ENCODE data around the gene KIR2DL3. TPM values are rescaled to one million over a fixed set of nuclear protein-coding genes. Genes with fewer than 3 reads are reported as not detected.

Gene KIR2DL3
- total RNA-seq, 1 donor from 2014 or later: not detected

DNA sequence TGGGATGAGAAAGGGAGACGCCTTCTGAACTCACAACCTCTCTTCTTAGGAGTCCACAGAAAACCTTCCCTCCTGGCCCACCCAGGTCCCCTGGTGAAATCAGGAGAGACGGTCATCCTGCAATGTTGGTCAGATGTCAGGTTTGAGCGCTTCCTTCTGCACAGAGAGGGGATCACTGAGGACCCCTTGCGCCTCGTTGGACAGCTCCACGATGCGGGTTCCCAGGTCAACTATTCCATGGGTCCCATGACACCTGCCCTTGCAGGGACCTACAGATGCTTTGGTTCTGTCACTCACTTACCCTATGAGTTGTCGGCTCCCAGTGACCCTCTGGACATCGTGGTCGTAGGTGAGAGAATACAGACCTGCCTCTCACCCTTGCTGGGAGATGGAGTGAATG, 10.8 kb upstream of the KIR2DL3 start:
- Histone ChIP-seq H3K27ac (no peak overlapping the region), H3K27me3 (no peaks in the 10 kb centered on the region), H3K36me3 (no peaks in the 10 kb centered on the region), H3K9me3 (no peaks in the 10 kb centered on the region), H3K4me3 (no peak overlapping the region), H3K4me1 (no peaks in the 10 kb centered on the region)
- peak in 1 of 2 donors; percentile 67 for DNase-seq (ENCODE audit: extremely low spot score in 2 of 2)
- TF ChIP-seq, protein P1, sequence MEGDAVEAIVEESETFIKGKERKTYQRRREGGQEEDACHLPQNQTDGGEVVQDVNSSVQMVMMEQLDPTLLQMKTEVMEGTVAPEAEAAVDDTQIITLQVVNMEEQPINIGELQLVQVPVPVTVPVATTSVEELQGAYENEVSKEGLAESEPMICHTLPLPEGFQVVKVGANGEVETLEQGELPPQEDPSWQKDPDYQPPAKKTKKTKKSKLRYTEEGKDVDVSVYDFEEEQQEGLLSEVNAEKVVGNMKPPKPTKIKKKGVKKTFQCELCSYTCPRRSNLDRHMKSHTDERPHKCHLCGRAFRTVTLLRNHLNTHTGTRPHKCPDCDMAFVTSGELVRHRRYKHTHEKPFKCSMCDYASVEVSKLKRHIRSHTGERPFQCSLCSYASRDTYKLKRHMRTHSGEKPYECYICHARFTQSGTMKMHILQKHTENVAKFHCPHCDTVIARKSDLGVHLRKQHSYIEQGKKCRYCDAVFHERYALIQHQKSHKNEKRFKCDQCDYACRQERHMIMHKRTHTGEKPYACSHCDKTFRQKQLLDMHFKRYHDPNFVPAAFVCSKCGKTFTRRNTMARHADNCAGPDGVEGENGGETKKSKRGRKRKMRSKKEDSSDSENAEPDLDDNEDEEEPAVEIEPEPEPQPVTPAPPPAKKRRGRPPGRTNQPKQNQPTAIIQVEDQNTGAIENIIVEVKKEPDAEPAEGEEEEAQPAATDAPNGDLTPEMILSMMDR (IDR thresholded peaks at IDR 0.05): no peak
- TF ChIP-seq POLR2AphosphoS5 (IDR thresholded peaks at IDR 0.05; ENCODE audit: insufficient read depth in 1 of 2, low read depth in 1 of 2): no peak
- TF ChIP-seq POLR2A (IDR thresholded peaks at IDR 0.05): no peak
- intact Hi-C loops (cut with DNase I): no loop called here

DNA sequence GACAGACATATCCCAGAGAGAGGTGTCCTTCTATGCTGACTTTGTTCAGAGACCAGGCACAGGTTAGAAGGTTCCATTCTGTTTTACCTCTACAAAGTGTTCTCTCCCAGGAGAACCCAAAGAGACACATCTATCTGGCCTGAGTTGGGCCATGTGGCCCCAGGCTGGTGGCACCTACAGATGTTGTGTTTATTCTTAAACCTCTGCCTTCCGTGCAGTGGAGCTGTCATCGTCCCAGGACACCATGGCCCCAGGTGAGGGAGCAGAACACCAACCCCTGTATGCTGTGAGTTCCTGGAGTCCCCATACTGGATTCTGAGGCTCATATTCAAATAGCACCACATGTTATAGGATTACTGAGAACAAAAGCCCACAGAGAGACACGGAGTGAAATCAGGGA, 10.1 kb upstream of the KIR2DL3 start:
- Histone ChIP-seq H3K36me3 (no peaks in the 10 kb centered on the region), H3K4me3 (no peak overlapping the region), H3K27me3 (no peaks in the 10 kb centered on the region), H3K4me1 (no peaks in the 10 kb centered on the region), H3K9me3 (no peaks in the 10 kb centered on the region), H3K27ac (no peak overlapping the region)
- intact Hi-C loops (cut with DNase I): no loop called here
- TF ChIP-seq POLR2AphosphoS5 (IDR thresholded peaks at IDR 0.05; ENCODE audit: insufficient read depth in 1 of 2, low read depth in 1 of 2) (no peak), POLR2A (IDR thresholded peaks at IDR 0.05) (no peak)
- TF ChIP-seq, protein P1 (IDR thresholded peaks at IDR 0.05): no peak
- peak in 1 of 2 donors; percentile 61 for DNase-seq (ENCODE audit: extremely low spot score in 2 of 2)

DNA sequence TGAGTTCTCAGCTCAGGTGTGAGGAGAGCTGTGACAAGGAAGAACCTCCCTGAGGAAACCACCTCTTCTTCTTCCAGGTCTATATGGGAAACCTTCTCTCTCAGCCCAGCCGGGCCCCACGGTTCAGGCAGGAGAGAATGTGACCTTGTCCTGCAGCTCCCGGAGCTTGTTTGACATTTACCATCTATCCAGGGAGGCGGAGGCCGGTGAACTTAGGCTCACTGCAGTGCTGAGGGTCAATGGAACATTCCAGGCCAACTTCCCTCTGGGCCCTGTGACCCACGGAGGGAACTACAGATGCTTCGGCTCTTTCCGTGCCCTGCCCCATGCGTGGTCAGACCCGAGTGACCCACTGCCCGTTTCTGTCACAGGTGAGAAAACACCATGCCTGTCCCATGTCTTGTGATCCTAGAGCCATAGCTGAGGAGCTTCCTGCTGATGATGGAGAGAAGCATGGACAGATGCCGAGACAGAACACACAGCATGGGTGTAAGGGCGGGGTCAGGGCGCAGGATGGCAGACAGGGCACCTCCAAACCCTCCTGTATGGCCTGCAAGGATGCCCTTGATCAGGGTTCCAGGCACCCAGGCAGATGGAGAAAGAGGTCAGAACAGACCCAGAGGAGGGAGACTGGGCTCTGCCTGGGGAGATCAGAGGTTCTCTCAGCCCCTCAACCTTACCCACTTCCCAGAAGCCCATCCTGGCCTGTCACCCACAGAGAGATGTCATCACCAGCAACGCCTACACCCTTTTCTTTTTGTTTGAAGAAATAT, 8.7 kb upstream of the KIR2DL3 start:
- no peaks in the 10 kb centered on the region for H3K9me3 ChIP-seq
- intact Hi-C loops (cut with DNase I): no loop called here

DNA sequence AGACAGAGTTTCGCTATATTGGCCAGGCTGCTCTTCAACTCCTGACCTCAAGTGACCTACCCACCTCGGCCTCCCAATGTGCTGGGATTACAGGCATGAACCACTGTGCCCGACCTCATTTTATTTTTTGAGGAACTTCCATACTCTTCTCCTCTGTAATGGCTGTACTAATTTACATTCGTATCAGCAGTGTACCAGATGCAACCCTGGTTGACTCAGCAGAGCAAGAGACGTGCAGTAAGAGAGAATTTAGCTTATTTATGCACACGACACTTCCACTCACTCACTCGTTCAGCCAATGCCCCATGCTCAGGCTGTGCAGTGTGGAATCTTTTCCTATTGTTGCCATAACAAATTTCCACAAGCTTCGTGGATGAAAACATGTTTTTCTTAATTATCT, 7.1 kb upstream of the KIR2DL3 start:
- no peak overlapping the region for H3K4me3 ChIP-seq
- no peaks in the 10 kb centered on the region for H3K9me3 ChIP-seq
- no peak overlapping the region for H3K27ac ChIP-seq
- TF ChIP-seq, protein P1 (IDR thresholded peaks at IDR 0.05): no peak
- TF ChIP-seq POLR2A (IDR thresholded peaks at IDR 0.05) (no peak), POLR2AphosphoS5 (IDR thresholded peaks at IDR 0.05; ENCODE audit: insufficient read depth in 1 of 2, low read depth in 1 of 2) (no peak)
- no peak for DNase-seq (ENCODE audit: extremely low spot score in 2 of 2)
- no peaks in the 10 kb centered on the region for H3K36me3 ChIP-seq
- H3K4me1 ChIP-seq: no peaks in the 10 kb centered on the region
- intact Hi-C loops (cut with DNase I): no loop called here
- no peaks in the 10 kb centered on the region for H3K27me3 ChIP-seq

More for the DNA sequence above, 8.7 kb upstream of the KIR2DL3 start:
- Histone ChIP-seq H3K36me3 (no peaks in the 10 kb centered on the region), H3K27ac (no peak overlapping the region), H3K4me3 (no peak overlapping the region), H3K4me1 (no peaks in the 10 kb centered on the region), H3K27me3 (no peaks in the 10 kb centered on the region)
- TF ChIP-seq POLR2AphosphoS5 (IDR thresholded peaks at IDR 0.05; ENCODE audit: insufficient read depth in 1 of 2, low read depth in 1 of 2): no peak
- TF ChIP-seq POLR2A (IDR thresholded peaks at IDR 0.05): no peak
- TF ChIP-seq, protein P1 (IDR thresholded peaks at IDR 0.05): no peak
- peak in 1 of 2 donors; percentile 72 for DNase-seq (ENCODE audit: extremely low spot score in 2 of 2)

DNA sequence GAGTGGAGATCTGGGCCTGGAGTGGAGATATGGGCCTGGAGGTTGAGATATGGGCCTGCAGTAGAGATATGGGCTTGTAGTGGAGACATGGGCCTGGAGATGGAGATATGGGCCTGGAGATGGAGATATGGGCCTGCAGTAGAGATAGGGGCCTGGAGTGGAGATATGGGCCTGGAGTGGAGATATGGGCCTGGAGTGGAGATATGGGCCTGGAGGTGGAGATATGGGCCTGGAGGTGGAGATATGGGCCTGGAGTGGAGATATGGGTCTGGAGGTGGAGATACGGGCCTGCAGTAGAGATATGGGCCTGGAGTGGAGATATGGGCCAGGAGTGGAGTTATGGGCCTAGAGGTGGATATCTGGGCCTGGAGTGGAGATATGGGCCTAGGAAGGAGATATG, 402 bp downstream of the KIR2DL3 start:
- Histone ChIP-seq H3K4me1 (no peaks in the 10 kb centered on the region), H3K9me3 (no peaks in the 10 kb centered on the region), H3K36me3 (no peaks in the 10 kb centered on the region), H3K27me3 (no peaks in the 10 kb centered on the region), H3K4me3 (no peak overlapping the region), H3K27ac (no peak overlapping the region)
- DNase-seq (ENCODE audit: extremely low spot score in 2 of 2): no peak
- TF ChIP-seq, protein P1 (IDR thresholded peaks at IDR 0.05): no peak
- TF ChIP-seq POLR2AphosphoS5 (IDR thresholded peaks at IDR 0.05; ENCODE audit: insufficient read depth in 1 of 2, low read depth in 1 of 2): no peak
- TF ChIP-seq POLR2A (IDR thresholded peaks at IDR 0.05): no peak
- intact Hi-C loops (cut with DNase I): no loop called here
